ENCODE measurements around the gene MMP25. TPM values are rescaled to one million over a fixed set of nuclear protein-coding genes. Genes with fewer than 3 reads are reported as not detected.
"Not testable (repeated sequence)": the region's sequence is repeated elsewhere in the genome, so short reads cannot be mapped to it uniquely, and the experiment has no call there.

Gene MMP25
- total RNA-seq, 2 experiments from 2014 or later: 0.63 to 5.6 TPM

DNA sequence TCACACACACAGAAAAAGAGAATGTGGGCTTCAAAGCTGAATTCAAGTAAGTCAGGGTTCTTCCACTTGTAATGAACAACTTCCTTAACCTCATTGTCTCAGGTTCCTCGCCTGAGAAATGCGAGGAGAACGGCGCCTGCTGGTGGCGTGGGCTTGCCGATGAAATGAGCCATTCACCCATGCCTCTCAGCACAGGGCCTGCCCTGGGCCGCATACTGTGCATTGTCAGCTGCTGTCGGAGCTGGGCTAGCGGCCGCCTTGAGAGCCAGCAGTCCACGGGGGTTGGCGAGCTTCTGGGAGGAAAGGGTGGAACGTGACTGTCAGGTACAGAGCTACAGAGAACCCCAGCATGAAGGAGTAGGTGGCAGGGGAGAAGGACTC lies 7.0 kb downstream of the MMP25 start:
- DNase-seq (ENCODE audit: low spot score); H3K4me2 ChIP-seq (ENCODE audit: low read length); H2AFZ ChIP-seq (ENCODE audit: low read length); H3K4me3 ChIP-seq (ENCODE audit: low read depth, low read length, poor library complexity, severe bottlenecking); intact Hi-C loops (cut with micrococcal nuclease; ENCODE audit: unreplicated experiment); H3K36me3 ChIP-seq (ENCODE audit: insufficient read depth, low read length); H3K79me2 ChIP-seq (ENCODE audit: insufficient read depth, low read depth, low read length); H3K27ac ChIP-seq (ENCODE audit: low read depth, low read length, poor library complexity, severe bottlenecking); H3K9me3 ChIP-seq (ENCODE audit: low read length); BruUV-seq (replicated peaks); H4K20me1 ChIP-seq (ENCODE audit: insufficient read depth, low read length); CTCF ChIA-PET (ENCODE audit: unreplicated experiment); H3K9me2 ChIP-seq (ENCODE audit: insufficient read depth, low read length); POLR2A ChIA-PET: not testable (repeated sequence)
- TF ChIP-seq, protein P1, sequence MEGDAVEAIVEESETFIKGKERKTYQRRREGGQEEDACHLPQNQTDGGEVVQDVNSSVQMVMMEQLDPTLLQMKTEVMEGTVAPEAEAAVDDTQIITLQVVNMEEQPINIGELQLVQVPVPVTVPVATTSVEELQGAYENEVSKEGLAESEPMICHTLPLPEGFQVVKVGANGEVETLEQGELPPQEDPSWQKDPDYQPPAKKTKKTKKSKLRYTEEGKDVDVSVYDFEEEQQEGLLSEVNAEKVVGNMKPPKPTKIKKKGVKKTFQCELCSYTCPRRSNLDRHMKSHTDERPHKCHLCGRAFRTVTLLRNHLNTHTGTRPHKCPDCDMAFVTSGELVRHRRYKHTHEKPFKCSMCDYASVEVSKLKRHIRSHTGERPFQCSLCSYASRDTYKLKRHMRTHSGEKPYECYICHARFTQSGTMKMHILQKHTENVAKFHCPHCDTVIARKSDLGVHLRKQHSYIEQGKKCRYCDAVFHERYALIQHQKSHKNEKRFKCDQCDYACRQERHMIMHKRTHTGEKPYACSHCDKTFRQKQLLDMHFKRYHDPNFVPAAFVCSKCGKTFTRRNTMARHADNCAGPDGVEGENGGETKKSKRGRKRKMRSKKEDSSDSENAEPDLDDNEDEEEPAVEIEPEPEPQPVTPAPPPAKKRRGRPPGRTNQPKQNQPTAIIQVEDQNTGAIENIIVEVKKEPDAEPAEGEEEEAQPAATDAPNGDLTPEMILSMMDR (conservative IDR thresholded peaks at IDR 0.05; ENCODE audit: low read length): 0 out of 2 replicates have a peak, but pooled peaks have one; percentile 23
- peaks cover 39% of the 10 kb centered on the region for H3K4me1 ChIP-seq (ENCODE audit: insufficient read depth, low read length, poor library complexity, severe bottlenecking)

DNA sequence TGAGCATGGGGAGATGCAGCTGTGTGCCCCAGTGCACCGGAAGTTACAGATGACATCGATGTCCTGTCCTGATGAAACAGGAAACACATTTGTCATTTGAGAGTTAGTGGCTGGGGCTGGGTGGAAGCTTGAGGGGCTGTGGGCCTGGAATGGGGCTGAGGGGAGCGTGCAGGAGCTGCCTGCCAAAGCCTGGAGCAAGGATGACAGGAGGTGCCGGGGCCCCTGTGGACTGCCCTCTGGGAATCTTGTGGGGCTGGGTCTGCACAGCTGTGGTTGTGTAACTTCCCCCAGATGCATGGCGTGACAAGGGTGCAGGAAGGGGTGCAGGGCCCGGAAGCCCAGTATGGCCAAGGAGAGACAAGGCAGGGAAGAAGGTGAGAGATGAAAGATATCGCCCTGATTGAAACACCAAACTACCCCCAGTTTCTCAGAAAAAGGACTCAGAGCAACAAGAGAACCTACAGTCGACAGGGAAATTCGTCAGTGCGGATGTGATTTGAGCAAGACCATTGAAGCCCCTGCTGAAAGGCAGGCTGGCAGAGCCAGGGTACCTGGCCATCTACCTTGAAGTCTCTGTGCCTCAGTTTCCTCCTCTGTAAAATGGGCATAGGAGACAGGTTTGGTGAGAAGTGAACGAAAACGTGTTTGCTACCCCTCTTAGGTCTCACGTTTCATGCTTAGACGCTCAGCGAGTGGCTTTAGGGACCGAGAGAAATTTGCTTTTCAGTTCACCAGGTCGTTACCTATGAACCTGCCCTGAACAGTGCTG lies 8.8 kb downstream of the MMP25 start:
- H2AFZ ChIP-seq (ENCODE audit: low read length): 0 out of 2 replicates have a peak overlapping the region, but pooled peaks have one; percentile 10
- no peaks in the 10 kb centered on the region for H3K9me2 ChIP-seq (ENCODE audit: insufficient read depth, low read length)
- H3K27ac ChIP-seq (ENCODE audit: low read depth, low read length, poor library complexity, severe bottlenecking): peak overlapping the region; percentile 50
- H3K4me3 ChIP-seq (ENCODE audit: low read depth, low read length, poor library complexity, severe bottlenecking): peak overlapping the region; percentile 15
- H4K20me1 ChIP-seq (ENCODE audit: insufficient read depth, low read length): no peaks in the 10 kb centered on the region
- no peak for TF ChIP-seq EZH2phosphoT487 (IDR thresholded peaks at IDR 0.05; ENCODE audit: borderline replicate concordance, low read depth, low read length)
- TF ChIP-seq, protein P1 (conservative IDR thresholded peaks at IDR 0.05; ENCODE audit: low read length): no peak
- ChIA-PET POLR2A (interaction anchor here (1.0 kb wide), 1 partner anchor 26 kb away, joined by 4 read pairs; no protein-coding TSS in a partner anchor), CTCF (ENCODE audit: unreplicated experiment) (no interaction called here)
- no TSS peak for BruUV-seq (replicated peaks)
- peaks cover 45% of the 10 kb centered on the region for H3K4me1 ChIP-seq (ENCODE audit: insufficient read depth, low read length, poor library complexity, severe bottlenecking)
- intact Hi-C loops (cut with micrococcal nuclease; ENCODE audit: unreplicated experiment): no loop called here
- H3K79me2 ChIP-seq (ENCODE audit: insufficient read depth, low read depth, low read length): no peaks in the 10 kb centered on the region
- peak; percentile 72 for DNase-seq (ENCODE audit: low spot score)
- H3K4me2 ChIP-seq (ENCODE audit: low read length): peak overlapping the region; percentile 64
- H3K9me3 ChIP-seq (ENCODE audit: low read length): no peaks in the 10 kb centered on the region
- H3K36me3 ChIP-seq (ENCODE audit: insufficient read depth, low read length): no peaks in the 10 kb centered on the region

DNA sequence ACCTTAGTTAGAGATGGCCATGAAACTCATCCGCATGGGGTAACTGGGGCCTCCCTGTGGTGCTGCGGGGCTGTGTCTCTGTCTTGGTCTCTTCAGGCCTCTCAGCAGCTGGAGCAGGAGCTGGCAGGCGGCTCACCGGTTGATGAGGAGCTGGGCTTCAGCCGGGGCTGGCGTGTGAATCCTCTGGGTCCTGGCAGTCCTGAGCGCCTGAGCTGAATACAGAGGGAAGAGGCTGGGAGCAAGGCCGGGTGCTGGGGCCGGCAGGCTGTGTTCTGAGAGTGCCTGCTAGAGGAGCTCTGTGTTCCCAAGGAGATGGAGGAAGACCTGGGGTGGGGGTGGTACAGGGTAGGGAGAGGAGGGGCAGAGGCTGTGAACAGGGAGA lies 9.4 kb downstream of the MMP25 start:
- peak overlapping the region; percentile 64 for H3K4me2 ChIP-seq (ENCODE audit: low read length)
- H3K36me3 ChIP-seq (ENCODE audit: insufficient read depth, low read length); DNase-seq (ENCODE audit: low spot score); H3K9me2 ChIP-seq (ENCODE audit: insufficient read depth, low read length); H2AFZ ChIP-seq (ENCODE audit: low read length); CTCF ChIA-PET (ENCODE audit: unreplicated experiment); H4K20me1 ChIP-seq (ENCODE audit: insufficient read depth, low read length); H3K79me2 ChIP-seq (ENCODE audit: insufficient read depth, low read depth, low read length); H3K4me3 ChIP-seq (ENCODE audit: low read depth, low read length, poor library complexity, severe bottlenecking); BruUV-seq (replicated peaks); H3K9me3 ChIP-seq (ENCODE audit: low read length); POLR2A ChIA-PET; intact Hi-C loops (cut with micrococcal nuclease; ENCODE audit: unreplicated experiment): not testable (repeated sequence)
- H3K4me1 ChIP-seq (ENCODE audit: insufficient read depth, low read length, poor library complexity, severe bottlenecking): peaks cover 39% of the 10 kb centered on the region
- H3K27ac ChIP-seq (ENCODE audit: low read depth, low read length, poor library complexity, severe bottlenecking): peak overlapping the region; percentile 50

Measured in OCI-LY7 (cell line).